GM21381 (cell line): Measurements from ENCODE around the gene BIRC5.
"Not testable (repeated sequence)": the region's sequence is repeated elsewhere in the genome, so short reads cannot be mapped to it uniquely, and the experiment has no call there.

Source experiments
- ATAC-seq: cut with Tn5 transposase; IDR thresholded peaks from one replicate; pipeline ENCODE4 v1.9.1; 2021; ENCODE audit warnings: mild to moderate bottlenecking, moderate library complexity; ENCODE audit not compliant: unreplicated experiment

The BIRC5 gene

GRCh38 chr17:78238823-78239488, 24.9 kb downstream of the BIRC5 start:
- no peak for ATAC-seq

GRCh38 chr17:78239489-78239931, 25.5 kb downstream of the BIRC5 start:
- ATAC-seq, result no peak

GRCh38 chr17:78240012-78240655, 26.1 kb downstream of the BIRC5 start:
- ATAC-seq, result no peak

- ATAC-seq, result no peak
Observed at GRCh38 chr17:78240839-78241238, 26.8 kb downstream of the BIRC5 start.

GRCh38 chr17:78241277-78242023, 27.4 kb downstream of the BIRC5 start:
- no peak for ATAC-seq

GRCh38 chr17:78242024-78242742, 28.1 kb downstream of the BIRC5 start:
- ATAC-seq, result no peak

GRCh38 chr17:78247304-78247703, 33.3 kb downstream of the BIRC5 start:
- ATAC-seq, result no peak

- no peak for ATAC-seq
Observed at GRCh38 chr17:78248051-78248914, 34.2 kb downstream of the BIRC5 start.

- ATAC-seq, result no peak
Observed at GRCh38 chr17:78249074-78249817, 35.2 kb downstream of the BIRC5 start.

- ATAC-seq, result no peak
Observed at GRCh38 chr17:78249818-78250806, 36.1 kb downstream of the BIRC5 start.

- ATAC-seq, result peak; percentile 52
Observed at GRCh38 chr17:78250891-78251772, 37.1 kb downstream of the BIRC5 start.

- no peak for ATAC-seq
Observed at GRCh38 chr17:78251773-78252103, 37.7 kb downstream of the BIRC5 start.

GRCh38 chr17:78252111-78252634, 38.1 kb downstream of the BIRC5 start:
- ATAC-seq, result no peak

GRCh38 chr17:78252701-78253635, 38.9 kb downstream of the BIRC5 start:
- ATAC-seq, result no peak

- ATAC-seq, result not testable (repeated sequence)
Observed at GRCh38 chr17:78253636-78253945, 39.5 kb downstream of the BIRC5 start.

- no peak for ATAC-seq
Observed at GRCh38 chr17:78253946-78254672, 40.1 kb downstream of the BIRC5 start.
